Epidermal melanocyte (primary cell): Measurements from ENCODE around the gene PRDM7.
"Not testable (repeated sequence)": the region's sequence is repeated elsewhere in the genome, so short reads cannot be mapped to it uniquely, and the experiment has no call there.

ENCODE experiments used
- DNase-seq: peaks from one replicate; pipeline ENCODE4 v3.0.0; 2011; ENCODE audit warnings: low spot score; ENCODE audit not compliant: insufficient read length

PRDM7 gene

DNA sequence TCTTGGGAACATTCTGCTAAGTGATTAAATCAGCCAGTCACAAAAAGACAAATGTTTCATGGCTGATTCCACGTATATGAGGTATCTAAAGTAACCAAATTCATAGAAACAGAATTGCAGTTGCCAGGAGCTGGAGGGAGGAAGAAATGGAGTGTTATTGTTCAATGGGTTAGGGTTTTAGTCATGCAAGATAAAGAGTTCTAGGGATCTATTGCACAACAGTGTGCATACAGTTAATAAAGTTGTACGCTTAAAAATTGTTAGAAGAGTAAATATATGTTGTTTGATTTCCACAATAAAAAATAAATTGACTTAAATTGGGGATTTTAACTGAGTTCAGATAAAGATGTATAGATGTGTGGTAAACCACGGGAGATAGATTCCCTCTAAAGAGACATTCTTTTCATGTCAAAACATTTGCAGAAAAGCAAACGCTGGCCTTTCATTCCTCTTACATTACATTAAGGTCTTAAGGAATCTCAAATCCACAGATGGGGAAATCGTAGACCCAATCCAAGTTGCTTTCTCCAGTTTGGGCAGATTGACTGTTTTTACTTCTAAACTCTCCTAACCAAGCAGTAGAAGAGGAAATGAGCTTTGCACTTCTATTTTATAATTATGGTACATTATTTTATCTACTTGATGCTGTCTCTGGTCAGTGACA, 4.6 kb downstream of the PRDM7 start:
- no peak for DNase-seq

DNA sequence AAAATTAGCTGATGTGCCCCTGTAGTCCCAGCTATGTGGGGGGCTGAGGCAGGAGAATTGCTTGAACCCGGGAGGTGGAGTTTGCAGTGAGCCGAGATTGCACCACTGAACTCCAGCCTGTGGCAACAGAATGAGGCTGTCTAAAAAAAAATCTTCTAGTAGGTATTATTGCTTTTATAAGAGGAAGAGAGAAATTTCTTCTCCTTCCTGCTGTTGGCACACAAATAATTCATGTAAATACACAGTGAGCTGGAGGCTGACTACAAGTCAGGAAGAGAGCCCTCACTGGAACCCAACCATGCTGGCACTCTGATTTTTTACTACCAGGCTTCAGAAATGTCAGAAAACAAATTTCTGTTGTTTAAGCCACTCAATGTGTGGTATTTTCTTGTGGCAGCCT, 6.7 kb downstream of the PRDM7 start:
- DNase-seq, result no peak

DNA sequence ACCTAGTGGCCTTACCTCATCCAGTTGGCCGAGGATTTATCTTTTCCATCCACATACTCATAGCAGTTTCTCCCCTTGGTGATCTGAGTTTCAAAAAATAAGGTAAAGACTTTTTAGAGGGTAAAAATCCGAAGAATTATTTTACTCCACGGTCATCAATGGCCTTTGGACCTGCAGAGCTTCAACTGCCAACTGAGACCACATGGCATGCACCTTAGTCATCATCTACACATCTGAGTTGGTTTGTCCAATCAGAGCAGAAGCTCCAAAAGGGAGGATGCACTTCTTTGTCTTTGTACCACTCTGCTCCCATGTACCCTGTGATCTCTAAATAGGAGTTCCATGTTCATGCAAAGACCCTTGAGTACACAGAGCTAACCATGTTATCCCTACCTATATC, 15.7 kb downstream of the PRDM7 start:
- no peak for DNase-seq

DNA sequence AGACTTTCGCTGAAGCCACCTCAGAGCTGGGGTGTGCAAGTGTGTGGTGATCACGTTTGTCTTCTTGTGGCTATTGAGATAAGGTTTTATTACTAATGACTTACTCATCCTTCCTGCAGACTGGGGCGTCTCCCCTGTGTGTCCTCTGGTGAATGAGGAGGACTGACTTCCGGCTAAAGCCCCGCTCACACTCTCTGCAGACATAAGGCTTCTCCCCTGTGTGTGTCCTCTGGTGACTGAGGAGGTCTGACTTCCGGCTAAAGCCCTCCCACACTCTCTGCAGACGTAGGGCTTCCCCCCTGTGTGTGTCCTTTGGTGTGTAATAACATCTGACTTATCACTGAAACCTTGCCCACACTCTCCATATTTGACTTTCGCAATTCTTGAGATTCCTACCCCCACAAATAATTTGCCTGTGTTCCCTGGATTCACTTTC, 19.4 kb downstream of the PRDM7 start:
- DNase-seq, result no peak

DNA sequence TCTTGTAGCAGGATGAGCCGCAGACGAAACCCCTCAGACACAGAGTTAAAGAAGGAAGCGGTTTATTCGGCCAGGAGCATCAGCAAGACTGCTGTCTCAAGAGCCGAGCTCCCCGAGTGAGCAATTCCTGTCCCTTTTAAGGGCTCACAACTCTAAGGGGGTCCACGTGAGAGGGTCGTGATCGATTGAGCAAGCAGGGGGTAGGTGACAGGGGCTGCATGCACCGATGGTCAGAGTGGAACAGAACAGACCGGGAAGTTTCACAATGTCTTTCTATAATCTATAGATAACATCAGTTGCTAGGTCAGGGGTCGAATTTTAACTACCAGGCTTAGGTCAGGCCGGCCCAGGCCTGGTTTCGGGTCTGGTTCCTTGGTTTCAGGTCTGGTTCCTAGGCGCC, 20.6 kb downstream of the PRDM7 start:
- DNase-seq, result not testable (repeated sequence)

DNA sequence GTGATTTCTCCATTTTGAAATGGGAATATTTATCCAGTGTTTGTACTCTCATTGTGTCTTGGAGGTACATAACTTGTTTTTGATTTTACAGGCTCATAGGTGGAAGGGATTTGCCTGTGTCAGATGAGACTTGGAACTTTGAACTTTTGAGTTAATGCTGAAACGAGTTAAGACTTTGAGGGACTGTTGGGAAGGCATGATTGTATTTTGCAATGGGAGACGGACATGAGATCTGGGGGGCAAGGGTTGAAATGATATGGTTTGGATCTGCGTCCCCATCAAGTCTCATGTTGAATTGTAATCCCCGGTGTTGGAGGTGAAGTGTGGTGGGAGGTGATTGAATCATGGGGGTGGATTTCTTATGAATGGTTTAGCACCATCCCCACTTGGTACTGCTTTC, 21.8 kb downstream of the PRDM7 start:
- DNase-seq, result no peak

DNA sequence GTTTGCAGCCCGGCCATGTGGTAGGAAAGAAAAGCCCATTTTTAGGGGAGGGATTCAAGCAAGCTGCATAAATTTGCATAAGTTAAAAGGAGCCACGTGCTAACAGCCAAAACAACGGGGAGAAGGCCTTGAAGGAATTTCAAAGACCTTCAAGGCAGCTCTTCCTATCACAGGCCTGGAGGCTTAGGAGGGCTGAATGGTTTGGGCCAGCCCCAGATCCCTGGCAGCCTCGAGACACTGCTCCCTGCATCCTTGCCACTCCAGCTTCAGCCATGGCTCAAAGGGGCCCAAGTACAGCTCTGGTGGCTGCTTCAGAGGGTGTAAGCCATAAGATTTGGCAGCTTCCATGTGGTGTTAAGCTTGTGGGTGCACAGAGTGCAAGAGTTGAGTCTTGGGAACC, 22.6 kb downstream of the PRDM7 start:
- no peak for DNase-seq

DNA sequence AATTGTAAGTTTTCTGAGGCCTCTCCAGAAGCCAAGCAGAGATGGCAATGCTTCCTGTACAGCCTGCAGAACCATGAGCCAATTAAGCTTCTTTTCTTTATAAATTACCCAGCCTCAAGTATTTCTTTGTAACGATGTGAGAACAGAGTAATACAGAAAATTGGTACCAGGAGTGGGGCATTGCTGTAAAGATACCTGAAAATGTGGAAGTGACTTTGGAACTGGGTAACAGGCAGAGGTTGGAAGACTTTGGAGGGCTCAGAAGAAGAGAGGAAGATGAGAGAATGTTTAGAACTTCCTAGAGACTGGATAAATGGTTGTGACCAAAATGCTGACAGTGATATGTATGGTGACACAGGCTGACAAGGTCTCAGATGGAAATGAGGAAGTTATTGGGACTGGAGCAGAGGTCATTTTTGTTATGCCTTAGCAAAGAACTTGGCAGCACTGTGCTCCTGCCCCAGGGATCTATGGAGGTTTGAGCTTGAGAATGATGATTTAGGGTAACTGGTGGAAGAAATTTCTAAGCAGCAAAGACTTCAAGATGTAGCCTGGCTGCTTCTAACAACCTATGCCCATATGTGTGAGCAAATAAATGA, 23.1 kb downstream of the PRDM7 start:
- DNase-seq, result no peak

DNA sequence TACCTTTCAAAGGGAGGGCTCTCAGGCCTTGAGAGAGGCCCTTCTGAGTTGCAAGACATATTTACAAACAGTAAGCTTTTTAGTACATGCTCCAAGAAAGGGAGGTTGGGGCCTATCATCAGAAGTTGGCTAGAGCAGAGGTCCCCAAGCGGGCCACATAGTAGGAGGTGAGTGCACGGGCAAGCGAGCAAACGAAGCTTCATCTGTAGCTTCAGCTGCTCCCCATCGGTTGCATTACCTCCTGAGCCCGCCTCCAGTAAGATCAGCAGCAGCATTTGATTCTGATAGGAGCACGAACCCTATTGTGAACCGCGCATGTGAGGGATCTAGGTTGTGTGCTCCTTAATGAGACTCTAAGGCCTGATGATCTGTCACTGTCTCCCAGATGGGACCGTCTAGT, 26.2 kb downstream of the PRDM7 start:
- no peak for DNase-seq

DNA sequence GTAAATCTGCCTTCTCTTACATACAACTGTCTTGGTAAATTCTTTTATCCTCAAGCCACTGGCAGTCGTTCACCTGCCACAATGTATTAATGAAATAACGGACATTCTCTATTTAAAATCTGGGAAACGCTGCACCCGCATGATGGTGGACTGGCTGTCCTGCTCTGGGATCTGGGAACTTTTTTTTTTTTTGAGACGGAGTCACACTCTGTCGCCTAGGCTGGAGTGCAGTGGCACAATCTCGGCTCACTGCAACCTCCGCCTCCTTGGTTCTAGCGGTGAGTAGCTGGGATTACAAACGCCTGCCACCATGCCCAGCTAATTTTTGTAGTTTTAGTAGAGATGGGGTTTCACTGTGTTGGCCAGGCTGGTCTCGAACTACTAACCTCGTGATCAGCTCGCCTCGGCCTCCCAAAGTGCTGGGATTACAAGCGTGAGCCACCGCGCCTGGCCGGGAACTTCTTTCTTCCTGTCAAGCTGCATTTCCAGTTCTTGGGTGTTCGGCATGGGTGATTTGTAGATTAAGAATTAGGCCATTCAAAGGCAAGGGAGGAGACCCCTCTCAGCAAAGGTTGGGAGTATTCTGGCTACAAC, 28.3 kb downstream of the PRDM7 start:
- DNase-seq, result no peak

DNA sequence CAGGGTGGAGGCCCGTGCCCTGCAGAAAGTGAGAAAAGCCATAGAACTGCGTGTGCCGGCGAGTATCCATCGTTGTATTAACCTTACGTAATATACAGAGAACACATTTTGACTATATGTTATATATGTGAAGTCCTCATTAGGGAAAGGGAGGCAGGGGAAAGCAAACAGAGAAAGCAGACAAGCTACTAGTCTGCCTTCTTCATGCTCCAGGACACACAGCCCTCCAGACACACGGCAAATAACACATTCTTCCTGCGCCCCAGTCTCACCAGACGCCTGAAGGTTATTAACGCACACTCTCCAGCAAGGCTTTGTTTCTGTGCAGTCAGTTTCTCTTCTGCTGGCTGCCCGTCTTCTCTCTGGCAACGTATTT, 28.8 kb downstream of the PRDM7 start:
- DNase-seq, result no peak

DNA sequence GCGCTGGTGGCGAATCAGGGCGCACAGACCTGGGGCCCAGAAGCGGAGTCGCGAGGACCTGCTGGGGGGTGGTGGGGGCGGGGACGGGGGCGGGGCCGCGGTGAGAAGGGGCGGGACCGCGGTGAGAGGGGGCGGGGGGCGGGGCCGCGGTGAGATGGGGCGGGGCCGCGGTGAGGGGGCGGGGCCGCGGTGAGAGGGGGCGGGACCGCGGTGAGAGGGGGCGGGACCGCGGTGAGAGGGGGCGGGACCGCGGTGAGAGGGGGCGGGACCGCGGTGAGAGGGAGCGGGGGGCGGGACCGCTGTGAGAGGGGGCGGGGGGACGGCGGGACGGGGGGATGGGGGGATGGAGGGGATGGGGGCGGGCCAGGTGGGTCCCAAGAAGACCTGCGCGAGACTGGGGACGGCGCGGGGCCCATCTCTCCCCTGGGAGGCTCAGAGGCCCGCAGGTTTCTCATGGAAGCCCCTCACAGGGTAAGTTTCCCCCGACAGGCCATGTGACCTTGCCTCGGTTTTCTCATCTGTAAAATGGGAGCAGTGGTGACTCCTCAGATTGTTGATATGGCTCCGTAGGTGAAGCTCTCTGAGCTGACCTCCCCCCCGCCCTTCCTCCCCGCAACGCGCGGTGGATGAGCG, 29.3 kb downstream of the PRDM7 start:
- no peak for DNase-seq

DNA sequence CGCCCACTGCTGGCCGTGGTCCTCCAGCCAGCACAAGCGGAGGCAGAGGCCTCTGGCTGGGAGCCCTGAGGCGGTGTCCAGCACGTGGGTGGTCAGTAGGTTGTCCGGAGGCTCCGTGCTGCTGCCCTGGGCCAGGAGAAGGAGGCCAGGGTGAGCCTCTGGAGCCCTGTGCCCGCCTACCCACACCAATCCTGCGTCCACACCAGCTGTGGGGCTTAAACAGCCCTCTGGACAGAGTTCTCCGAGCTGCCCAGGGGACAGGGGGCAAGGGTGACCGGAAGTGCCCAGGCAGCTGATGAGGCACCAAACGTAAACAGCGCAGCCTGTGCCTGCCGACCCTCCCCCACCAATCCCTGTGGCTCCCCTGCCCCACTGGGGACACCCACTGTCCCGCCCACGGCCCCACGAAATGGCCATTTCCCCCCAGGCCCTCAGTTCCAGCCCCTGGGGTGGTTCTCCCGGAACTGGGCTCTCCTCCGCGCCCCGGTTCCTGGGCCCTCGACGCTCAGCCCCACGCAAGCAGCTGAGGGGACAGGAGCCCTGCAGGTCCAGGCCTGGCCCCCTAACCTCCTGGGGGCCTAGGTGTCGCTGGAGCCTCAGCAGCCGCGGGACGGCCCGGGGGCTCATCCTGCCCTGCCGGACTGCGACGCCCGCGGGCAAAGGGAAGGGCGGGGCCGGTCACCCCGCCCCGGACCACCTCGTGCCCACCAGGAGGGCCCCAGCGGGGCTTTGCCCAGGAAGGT, 30.0 kb downstream of the PRDM7 start:
- peak; percentile 60 for DNase-seq

DNA sequence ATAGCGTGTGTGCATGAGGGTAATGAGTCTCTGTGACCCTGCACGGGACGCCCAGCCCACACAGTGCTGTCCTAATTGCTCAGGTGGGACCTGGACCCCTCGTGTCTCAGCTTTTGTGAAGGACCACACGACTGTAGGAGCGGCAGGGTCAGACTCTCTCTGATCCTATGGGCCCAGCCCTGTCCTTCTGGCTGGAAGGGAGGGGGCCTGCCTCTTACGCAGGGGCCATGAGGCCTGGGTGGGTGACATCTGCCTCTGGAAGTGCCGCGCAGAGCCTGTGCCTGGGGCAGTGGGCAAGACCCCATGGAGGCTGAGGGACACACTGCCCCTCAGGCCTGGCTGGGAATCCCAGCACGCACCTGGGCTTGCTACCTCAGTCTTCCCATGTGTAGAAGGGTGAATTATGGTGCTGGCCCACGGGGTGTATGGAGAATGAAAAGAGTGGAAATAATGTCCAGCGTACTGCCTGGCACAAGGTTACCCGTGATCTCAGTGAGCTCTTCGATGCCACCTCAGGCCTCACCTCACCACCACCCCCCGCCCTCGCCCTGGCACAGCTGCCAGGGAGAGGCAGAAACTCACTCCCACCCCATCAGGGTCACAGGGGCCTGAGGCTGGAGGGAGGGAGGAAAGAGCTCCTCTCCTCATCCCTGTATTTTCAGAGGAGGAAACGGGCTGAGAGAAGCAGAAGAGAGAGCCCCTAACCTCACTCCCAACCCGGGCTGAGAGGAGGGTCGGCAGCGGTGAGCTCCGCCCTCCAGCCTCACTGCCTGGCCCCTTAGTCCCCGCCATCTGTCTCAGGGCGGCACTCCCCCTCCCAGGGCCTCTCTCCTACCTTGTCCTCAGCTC, 30.8 kb downstream of the PRDM7 start:
- DNase-seq, result no peak

DNA sequence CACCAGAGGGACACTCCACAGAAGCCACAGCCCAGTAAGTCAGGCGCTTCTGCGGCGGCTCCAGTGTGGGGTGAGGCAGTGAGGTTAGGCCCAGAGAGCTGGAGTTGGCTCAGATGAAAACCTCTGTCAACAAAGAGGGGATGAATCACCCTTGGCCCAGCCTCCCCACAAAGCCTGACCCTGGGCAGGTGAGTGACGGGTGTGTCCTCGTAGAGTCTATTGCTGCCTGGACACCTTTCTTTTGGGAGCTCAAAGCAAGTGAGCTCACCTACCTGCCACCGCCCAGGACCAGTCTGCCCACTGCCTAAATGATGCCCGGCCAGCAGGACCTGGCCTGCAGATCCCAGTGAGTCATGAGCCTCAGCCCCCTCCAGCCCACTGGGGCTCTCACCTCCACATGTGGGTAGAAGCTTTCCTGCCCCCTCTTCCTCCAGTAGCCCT, 33.0 kb downstream of the PRDM7 start:
- DNase-seq, result no peak

DNA sequence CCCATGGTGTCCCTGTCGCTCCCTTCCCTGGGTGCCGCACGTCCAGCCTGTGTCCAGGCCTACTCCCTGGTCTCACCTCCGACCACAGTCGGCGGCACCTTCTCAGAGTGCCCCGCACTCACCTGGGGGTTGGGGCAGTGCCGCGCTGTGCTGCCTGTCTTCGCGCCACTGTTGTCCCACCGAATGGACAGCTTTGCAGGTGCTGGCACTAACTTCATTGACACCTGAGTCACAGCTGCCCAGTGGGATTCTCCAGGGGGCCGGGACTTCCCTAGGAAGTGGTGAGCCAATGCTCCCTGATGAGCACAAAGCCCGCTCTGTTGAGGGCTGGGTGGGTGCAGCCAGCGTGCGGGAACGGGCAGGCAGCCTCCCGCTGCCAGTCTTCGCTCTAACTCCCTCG, 33.6 kb downstream of the PRDM7 start:
- DNase-seq, result no peak

DNA sequence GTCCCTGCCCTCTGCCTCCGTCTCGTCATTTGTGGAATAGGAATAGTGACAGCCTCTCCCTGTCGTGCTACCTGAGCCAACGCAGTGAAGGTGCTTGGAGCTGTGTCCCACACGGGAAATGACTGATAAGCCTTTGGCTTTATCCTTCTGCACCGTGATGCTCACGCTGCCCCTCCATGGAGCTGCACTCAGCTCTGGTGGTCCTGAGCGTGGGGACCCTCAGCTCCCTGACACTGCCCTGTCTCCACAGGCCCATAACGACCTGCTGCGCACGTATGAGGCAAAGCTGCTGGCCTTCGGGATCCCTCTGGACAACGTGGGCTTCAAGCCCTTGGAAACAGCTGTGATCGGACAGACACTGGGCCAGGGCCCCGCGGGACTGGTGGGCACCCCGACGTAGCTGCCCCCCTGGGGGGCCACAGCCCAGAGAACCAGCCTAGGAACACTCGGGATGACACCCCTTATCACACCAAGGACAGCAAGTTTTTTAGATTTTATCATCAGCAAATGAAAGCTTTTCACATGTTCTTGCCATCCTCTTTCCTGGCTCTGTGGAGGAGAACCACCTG, 34.1 kb downstream of the PRDM7 start:
- DNase-seq, result no peak

DNA sequence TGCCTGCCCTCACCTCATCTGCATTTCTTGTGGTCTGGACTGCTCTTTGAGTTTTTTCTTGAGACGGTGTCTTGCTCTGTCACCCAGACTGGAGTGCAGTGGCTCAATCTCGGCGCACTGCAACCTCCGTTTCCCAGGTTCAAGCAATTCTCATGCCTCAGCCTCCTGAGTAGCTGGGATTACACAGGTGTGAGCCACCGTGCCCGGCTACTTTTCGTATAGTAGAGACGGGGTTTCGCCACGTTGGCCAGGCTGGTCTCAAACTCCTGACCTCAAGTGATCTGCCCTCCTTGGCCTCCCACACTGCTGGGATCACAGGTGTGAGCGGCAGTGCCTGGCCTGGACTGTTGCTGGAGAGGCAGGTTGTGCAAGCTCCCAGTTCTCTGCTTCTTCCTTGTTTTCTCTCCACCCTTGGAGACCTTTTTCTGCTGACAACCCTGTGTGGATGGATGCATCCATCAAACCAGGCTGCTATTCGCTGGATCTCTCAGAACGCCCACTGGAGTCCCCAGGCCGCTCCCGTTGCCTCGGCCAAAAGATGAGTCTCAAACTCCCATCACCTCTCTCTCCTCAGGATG, 35.1 kb downstream of the PRDM7 start:
- DNase-seq, result no peak

DNA sequence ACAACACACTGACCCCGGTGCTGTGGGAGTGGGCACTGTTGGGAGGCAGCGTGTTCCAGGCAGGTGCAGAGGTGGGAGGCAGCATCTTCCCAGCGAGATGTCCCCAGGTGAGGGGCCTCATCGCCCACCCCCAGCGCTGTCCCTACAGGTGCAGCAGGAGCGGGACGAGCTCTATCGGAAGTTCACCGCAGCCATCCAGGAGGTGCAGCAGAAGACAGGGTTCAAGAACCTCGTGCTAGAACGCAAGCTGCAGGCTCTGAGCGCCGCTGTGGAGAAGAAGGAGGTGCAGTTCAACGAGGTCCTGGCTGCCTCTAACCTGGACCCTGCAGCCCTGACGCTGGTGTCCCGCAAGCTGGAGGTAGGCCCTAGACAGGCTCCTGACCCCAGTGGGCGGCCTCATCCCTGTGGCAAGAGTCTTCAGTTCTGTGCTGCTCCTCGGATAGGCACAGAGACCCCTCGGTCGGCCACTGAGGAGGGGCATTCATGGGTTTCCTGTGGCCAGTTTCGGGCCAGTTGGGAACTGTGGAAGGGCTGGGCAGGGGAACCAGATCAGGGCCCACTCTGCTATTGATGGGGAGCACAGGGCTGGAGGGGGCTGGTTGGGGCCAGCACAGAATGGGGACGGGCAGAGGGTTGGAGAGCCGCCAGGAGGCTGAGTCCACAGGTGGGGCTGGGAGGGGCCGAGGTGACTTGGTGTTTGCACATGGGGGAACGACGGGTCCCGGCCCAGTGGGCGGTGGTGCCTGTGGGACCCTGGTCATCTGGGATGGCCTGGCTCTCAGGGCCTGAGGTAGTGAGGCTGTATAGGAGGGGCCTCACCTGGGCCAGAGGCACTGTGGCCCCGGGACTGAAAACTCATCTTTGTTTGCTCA, 36.7 kb downstream of the PRDM7 start:
- no peak for DNase-seq
